Cardiac muscle cell (in vitro differentiated cells and primary cell): ENCODE data around the gene KHDC4. TPM values are rescaled to one million over a fixed set of nuclear protein-coding genes. Genes with fewer than 3 reads are reported as not detected.

Source experiments
- DNase-seq, 2 donors: peaks; one replicate each; pipeline versions ENCODE4 v3.0.0 to v3.0.0-alpha.2; 2010 to 2017; ENCODE audit warnings: low read depth in 1 of 2, low spot score in 1 of 2
- H3K27ac ChIP-seq: fragments of 200-600 bp; sonication (generic); 2 replicates; pipeline ENCODE4 v1.5.1; 2016
- H3K27me3 ChIP-seq: fragments of 200-600 bp; sonication (generic); 2 replicates; pipeline ENCODE4 v1.6.0; 2016; ENCODE audit warnings: control low read depth
- H3K36me3 ChIP-seq: fragments of 200-600 bp; sonication (generic); 2 replicates; pipeline ENCODE4 v1.5.1; 2016; ENCODE audit warnings: control low read depth
- H3K4me1 ChIP-seq: fragments of 200-600 bp; sonication (generic); 2 replicates; pipeline ENCODE4 v1.8.1; 2017; ENCODE audit warnings: low read depth, mild to moderate bottlenecking, mixed run types
- H3K4me3 ChIP-seq: fragments of 200-600 bp; sonication (generic); 2 replicates; pipeline ENCODE4 v1.5.1; 2016; ENCODE audit warnings: mild to moderate bottlenecking
- H3K9me3 ChIP-seq: fragments of 200-600 bp; sonication (generic); 2 replicates; pipeline ENCODE4 v1.5.1; 2017; ENCODE audit warnings: low read depth, mild to moderate bottlenecking, control low read depth
- polyA plus RNA-seq: library from polyadenylated mRNA; unstranded; fragments of >200 nt; fragmentation: Nextera tagmentation; extraction: Ambion mirVana; gene quantifications from 2 replicates; pipeline ENCODE4 v1.2.1, GENCODE V29; 2016
- total RNA-seq: library from RNA; depleted of rRNA; stranded (reverse); fragments of >200 nt; gene quantifications from 2 replicates; pipeline ENCODE4 v1.2.3, GENCODE V29; 2016
- TF ChIP-seq, protein P1 (sequence below): IDR thresholded peaks from 2 replicates; pipeline ENCODE4 v1.5.1; 2012; ENCODE audit warnings: low read depth, mild to moderate bottlenecking, low read length

Gene KHDC4
- total and polyA plus RNA-seq, 2 experiments from 2014 or later, result 26.6 to 86.4 TPM

DNA sequence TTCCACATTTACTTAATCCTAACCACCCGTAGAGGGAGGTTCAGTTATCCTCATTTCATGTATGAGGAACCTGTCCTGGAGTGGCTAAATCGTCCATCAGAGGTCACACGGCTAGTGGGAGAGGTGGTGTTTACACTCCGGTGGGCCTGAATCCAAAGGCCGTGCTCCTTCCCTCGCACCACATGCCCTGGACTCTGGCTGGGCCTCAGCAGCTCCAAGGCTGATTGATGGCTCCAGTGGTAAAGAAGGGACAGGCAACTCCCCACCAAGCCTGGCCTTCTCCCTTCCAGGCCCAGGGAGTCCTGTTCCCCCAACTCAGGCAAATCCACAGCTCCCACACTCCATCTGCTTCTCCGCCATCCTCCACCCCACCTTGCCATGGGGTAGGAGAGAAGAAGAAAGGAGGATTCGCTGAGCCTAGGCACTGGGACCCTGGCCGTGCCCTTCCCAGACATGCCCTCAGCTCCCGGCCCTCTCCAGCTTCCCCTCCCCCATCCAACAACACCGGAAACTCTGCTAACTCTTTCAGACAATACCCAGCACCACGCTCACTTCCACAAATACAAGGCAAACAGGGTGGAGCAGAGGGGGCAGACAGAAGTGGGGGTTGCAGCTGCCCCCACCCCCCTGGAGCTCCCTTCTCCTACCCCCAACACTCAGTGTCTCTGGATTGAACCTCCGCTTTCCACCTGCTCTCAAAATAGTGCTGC lies 33.3 kb upstream of the KHDC4 start:
- Histone ChIP-seq H3K4me3 (no peak overlapping the region), H3K36me3 (peaks cover 14% of the 10 kb centered on the region), H3K27me3 (no peaks in the 10 kb centered on the region), H3K27ac (peak overlapping the region; percentile 84), H3K4me1 (peaks cover 39% of the 10 kb centered on the region), H3K9me3 (no peaks in the 10 kb centered on the region)
- TF ChIP-seq, protein P1, sequence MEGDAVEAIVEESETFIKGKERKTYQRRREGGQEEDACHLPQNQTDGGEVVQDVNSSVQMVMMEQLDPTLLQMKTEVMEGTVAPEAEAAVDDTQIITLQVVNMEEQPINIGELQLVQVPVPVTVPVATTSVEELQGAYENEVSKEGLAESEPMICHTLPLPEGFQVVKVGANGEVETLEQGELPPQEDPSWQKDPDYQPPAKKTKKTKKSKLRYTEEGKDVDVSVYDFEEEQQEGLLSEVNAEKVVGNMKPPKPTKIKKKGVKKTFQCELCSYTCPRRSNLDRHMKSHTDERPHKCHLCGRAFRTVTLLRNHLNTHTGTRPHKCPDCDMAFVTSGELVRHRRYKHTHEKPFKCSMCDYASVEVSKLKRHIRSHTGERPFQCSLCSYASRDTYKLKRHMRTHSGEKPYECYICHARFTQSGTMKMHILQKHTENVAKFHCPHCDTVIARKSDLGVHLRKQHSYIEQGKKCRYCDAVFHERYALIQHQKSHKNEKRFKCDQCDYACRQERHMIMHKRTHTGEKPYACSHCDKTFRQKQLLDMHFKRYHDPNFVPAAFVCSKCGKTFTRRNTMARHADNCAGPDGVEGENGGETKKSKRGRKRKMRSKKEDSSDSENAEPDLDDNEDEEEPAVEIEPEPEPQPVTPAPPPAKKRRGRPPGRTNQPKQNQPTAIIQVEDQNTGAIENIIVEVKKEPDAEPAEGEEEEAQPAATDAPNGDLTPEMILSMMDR, result no peak
- no peak for DNase-seq

DNA sequence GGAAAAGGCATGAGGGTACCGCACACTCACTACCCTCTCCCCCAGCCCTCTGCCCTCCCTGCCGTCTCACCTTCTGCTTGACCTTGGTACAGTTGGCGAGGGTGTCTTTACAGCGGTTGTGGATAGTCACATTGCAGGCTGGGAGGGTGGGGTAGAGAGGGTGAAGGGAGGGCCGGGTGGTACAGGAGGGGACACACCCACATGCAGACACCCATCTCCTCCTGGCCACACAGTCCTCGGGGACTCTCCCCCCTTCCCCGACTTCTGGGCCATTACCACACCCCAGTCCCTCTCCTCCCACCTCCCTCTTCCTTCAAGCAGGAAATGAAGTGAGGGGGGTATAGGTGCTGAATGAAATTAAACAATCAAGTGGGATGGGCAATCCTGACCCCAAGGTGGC lies 32.5 kb upstream of the KHDC4 start:
- H3K9me3 ChIP-seq, result no peaks in the 10 kb centered on the region
- H3K4me3 ChIP-seq, result no peak overlapping the region
- DNase-seq, result no peak
- H3K27ac ChIP-seq, result peak overlapping the region; percentile 84
- no peaks in the 10 kb centered on the region for H3K27me3 ChIP-seq
- H3K4me1 ChIP-seq, result peaks cover 39% of the 10 kb centered on the region
- TF ChIP-seq, protein P1, result no peak
- peaks cover 21% of the 10 kb centered on the region for H3K36me3 ChIP-seq

DNA sequence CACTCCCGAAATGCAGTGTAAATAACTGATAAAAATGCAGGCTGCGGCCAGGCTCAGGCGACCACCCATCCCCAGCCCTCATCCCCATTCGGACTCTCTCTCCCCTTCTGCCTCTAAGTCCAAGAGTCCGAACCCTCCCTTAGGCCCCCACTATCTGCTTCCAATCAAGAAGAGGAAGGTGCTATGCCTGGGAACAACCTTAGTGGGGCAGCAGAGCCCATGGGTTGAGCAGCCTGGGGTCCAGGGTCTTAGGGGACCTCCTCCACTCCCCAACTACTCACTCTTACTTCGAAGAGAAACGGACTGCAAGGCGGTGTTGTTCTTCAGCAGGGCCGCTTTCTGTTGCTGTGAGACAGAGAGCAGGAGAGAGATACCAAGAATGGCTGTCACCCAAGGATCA lies 31.9 kb upstream of the KHDC4 start:
- H3K27me3 ChIP-seq, result no peaks in the 10 kb centered on the region
- H3K36me3 ChIP-seq, result peaks cover 25% of the 10 kb centered on the region
- DNase-seq, result no peak
- TF ChIP-seq, protein P1, result peak; percentile 17
- no peak overlapping the region for H3K4me3 ChIP-seq
- peak overlapping the region; percentile 84 for H3K27ac ChIP-seq
- peaks cover 39% of the 10 kb centered on the region for H3K4me1 ChIP-seq
- no peaks in the 10 kb centered on the region for H3K9me3 ChIP-seq

DNA sequence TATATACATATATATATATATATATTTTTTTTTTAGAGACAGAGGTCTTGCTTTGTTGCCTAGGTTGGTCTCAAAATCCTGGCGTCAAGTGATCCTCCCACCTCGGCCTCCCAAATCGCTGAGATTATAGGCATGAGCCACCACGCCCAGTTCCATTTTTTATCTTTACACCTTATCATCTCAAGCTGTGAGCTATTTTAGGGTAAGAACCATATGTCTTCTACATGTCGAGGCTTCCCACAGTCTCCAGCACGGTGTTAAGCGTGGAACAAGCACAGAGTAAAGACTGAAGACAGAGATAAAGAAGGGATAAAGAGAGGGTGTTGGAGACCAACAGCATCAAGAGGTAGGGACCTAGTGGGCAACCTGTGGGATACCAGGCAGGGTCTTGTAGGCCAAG lies 30.0 kb upstream of the KHDC4 start:
- TF ChIP-seq, protein P1, result no peak
- H3K36me3 ChIP-seq, result peaks cover 38% of the 10 kb centered on the region
- H3K27ac ChIP-seq, result no peak overlapping the region
- H3K4me1 ChIP-seq, result peaks cover 33% of the 10 kb centered on the region
- no peaks in the 10 kb centered on the region for H3K9me3 ChIP-seq
- H3K27me3 ChIP-seq, result no peaks in the 10 kb centered on the region
- DNase-seq, result no peak
- H3K4me3 ChIP-seq, result no peak overlapping the region

GRCh38 chr1:155962599-155963211 lies 28.5 kb upstream of the KHDC4 start:
- Histone ChIP-seq H3K27me3 (no peaks in the 10 kb centered on the region), H3K27ac (peak overlapping the region; percentile 65), H3K9me3 (no peaks in the 10 kb centered on the region), H3K36me3 (peaks cover 50% of the 10 kb centered on the region), H3K4me1 (peaks cover 18% of the 10 kb centered on the region), H3K4me3 (no peak overlapping the region)
- DNase-seq, result peak in 1 of 2 donors; percentile 65
- TF ChIP-seq, protein P1, result no peak
